OCI-LY1 (cell line): ENCODE results near the gene NOL3.

Source experiments
- CTCF ChIP-seq: fragments of 200-600 bp; sonication (generic), shearing (Covaris generic); IDR thresholded peaks from 2 replicates; pipeline ENCODE4 v1.5.1; 2017; ENCODE audit warnings: mild to moderate bottlenecking, antibody characterized with exemption, low read length, moderate library complexity, mixed read lengths
- EZH2 ChIP-seq: fragments of 200-600 bp; sonication (generic), shearing (Covaris generic); IDR thresholded peaks from 2 replicates; pipeline ENCODE4 v1.8.0; 2017; ENCODE audit warnings: borderline replicate concordance, mixed run types, mild to moderate bottlenecking, antibody characterized with exemption, low read length, moderate library complexity, mixed read lengths

GRCh38 chr16:67216612-67217490 is 46.5 kb downstream of the NOL3 start:
- TF ChIP-seq CTCF (no peak), EZH2 (no peak)
